GM19035 (cell line): ENCODE results near the gene BCAP31.

Experiments
- ATAC-seq: cut with Tn5 transposase; IDR thresholded peaks from one replicate; pipeline ENCODE4 v1.9.1; 2021; ENCODE audit not compliant: unreplicated experiment

Gene BCAP31

DNA sequence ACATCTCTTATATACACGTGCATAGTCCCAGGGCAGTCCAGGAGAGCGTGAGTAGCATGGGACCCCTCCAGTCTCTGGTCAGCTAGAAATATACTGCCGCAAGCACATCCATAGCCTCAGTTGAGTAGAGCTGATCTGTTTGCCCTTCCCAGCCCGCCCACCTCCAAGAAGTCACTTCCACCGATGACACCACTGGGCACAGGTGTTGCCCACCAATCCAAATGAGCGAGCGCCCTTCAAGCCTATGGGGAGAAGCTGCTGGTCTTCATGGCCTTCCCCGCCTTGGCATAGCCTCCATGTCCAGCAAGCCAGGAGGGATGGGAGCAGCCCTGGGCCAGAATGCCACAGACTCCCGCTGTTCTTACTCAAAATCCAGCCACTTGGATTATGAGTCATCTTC, 67.0 kb downstream of the BCAP31 start:
- ATAC-seq, result no peak

DNA sequence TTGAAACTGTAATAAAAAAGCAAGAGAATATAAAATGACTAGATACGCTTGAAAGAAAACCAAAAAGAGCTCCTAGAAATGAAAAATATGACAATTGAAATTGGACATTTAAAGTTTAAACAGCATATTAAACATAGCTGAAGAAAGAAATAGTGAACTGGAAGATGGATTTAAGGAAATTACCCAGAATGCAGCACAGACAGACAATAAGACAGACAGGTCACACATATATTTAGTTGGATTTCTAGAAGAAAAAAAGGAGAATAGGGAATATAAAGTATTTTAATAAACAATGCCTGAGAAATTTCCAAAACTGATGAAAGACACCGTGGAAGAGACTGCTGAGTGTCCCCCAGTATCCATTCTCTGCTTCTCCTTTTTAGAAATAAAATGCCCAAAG, 70.6 kb downstream of the BCAP31 start:
- ATAC-seq, result no peak

DNA sequence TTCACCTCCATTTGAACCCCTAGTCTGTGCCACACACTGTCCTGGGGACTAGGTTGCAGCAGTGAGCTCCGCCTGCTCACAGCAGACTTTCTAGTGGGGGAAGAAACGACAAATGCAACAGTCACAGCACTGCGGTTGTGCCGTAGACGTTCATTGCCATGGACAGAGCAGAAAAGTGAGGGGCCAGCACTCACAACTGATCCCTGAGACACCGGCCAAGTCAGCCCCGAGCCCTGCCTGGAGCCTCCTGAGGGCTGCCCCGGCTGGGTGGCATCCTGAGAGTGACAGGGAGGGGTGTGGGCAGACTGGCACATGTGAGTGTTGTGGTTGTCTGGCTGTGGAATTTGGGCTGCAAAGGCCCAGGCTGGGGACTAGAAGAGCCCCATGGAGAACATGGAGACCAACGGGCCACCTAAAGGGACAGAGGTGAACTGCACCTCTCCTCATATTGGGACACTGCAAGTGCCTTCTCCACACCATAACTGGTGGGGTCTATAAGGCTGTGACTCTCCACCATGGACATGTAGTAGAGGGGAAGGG, 72.6 kb downstream of the BCAP31 start:
- no peak for ATAC-seq

DNA sequence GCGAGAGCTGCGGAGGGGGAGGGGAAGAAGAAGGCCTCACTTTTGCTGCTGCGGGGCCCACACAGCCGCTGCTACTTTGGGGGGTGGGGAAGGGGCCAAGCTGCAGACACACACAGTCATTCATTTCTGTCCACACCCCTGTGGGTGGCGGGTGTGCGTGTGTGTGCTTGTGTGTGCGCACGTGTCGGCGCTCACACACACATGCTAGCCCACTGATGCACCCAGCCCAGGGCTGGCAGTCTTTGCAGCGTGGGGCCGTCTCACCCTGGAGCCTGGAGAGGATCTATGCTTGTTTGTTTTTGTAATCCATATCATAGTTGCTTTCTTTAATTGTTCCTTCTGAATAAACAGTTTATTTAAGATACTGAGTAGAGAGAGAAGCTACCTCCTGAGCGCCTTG, 73.2 kb downstream of the BCAP31 start:
- no peak for ATAC-seq
